ENCODE data around the gene BCKDHA. TPM values are rescaled to one million over a fixed set of nuclear protein-coding genes. Genes with fewer than 3 reads are reported as not detected.

BCKDHA gene
- total and polyA plus RNA-seq, 9 of the 15 experiments (the other 6 are each of a cell fraction or from before 2014, with no cell fraction given) = 4.5 to 52.5 (median 14.1) TPM

DNA sequence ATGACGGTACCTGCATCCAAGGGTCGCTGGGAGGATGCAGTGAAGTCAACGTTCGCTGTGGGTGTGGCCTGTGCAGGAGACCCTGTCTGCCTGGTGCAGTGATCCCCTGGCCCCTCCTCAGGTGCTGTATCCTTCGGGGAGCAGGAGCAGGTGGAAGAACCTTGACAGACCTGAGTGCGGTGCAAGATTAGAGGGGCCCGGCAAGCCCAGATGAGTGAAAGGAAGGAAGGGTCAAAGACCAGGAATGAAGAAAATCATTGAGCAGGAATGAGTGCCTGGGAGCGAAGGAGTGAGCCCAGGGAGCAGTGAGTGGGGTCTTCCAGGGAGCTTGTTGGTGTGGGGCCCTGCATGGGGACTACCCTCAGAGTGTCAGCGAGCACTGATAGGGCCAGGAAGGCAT is 16.8 kb downstream of the BCKDHA start:
- Histone ChIP-seq H3K4me1 (replicated peaks in 1 of 2; ENCODE audit: control insufficient read depth in 2 of 2, insufficient read depth in 2 of 2, low read length in 2 of 2) (peaks cover 7% of the 10 kb centered on the region in 2 experiments; a peak in 4 of 5 replicates), H3K4me3 (no peak overlapping the region), H3K27me3 (ENCODE audit: control insufficient read depth in 2 of 2, insufficient read depth in 2 of 2, low read length in 2 of 2) (no peaks in the 10 kb centered on the region), H3K27ac (ENCODE audit: extremely low read depth, low read depth, low read length) (no peak overlapping the region), H3K36me3 (ENCODE audit: control insufficient read depth, insufficient read depth, low read length) (peaks cover 34% of the 10 kb centered on the region; the same call in 1 of the 3 replicates), H4K20me1 (replicated peaks; ENCODE audit: control insufficient read depth, insufficient read depth, low read length) (no peaks in the 10 kb centered on the region), H3K9me3 (replicated peaks; ENCODE audit: control insufficient read depth, insufficient read depth, low read depth, low read length) (no peaks in the 10 kb centered on the region), H3K9me1 (ENCODE audit: control insufficient read depth, insufficient read depth, low read length) (no peaks in the 10 kb centered on the region), H3K79me2 (ENCODE audit: control insufficient read depth, insufficient read depth, low read length) (no peaks in the 10 kb centered on the region), H3K9ac (ENCODE audit: insufficient read depth in 1 of 2, low read depth in 2 of 2, low read length in 2 of 2) (no peak overlapping the region), H3K4me2 (ENCODE audit: insufficient read depth, low read length) (no peak overlapping the region), H2AFZ (ENCODE audit: low read depth, low read length) (no peak overlapping the region)
- 80% methylated on average over 7 of the region's 9 CpGs for WGBS (ENCODE audit: insufficient coverage, low coverage, missing lambda C conversion rate)
- in situ Hi-C loops (cut with MboI) = no loop called here
- no TSS peak for BruUV-seq (replicated peaks)
- ChIA-PET CTCF (ENCODE audit: low intra/inter-chr PET ratio) (no interaction called here), POLR2A (no interaction called here)
- TF ChIP-seq SMARCE1 (IDR thresholded peaks at IDR 0.05) (no peak), TRIM24 (IDR thresholded peaks at IDR 0.05) (no peak), EP400 (IDR thresholded peaks at IDR 0.05) (no peak), ZNF551 (CRISPR knock-in tag; IDR thresholded peaks at IDR 0.05) (no peak), HOXB6 (CRISPR knock-in tag; IDR thresholded peaks at IDR 0.05; ENCODE audit: borderline replicate concordance) (no peak), E2F3 (CRISPR knock-in tag; IDR thresholded peaks at IDR 0.05) (no peak), HDAC3 (IDR thresholded peaks at IDR 0.05; ENCODE audit: borderline replicate concordance, partially characterized antibody) (no peak), NCOA2 (IDR thresholded peaks at IDR 0.05; ENCODE audit: partially characterized antibody in 2 of 2) (no peak), PRMT5 (CRISPR knock-in tag; IDR thresholded peaks at IDR 0.05) (no peak), GATAD2B (IDR thresholded peaks at IDR 0.05; ENCODE audit: borderline replicate concordance) (no peak), CHCHD3 (CRISPR knock-in tag; IDR thresholded peaks at IDR 0.05) (no peak), CAMTA2 (CRISPR knock-in tag; conservative IDR thresholded peaks at IDR 0.05) (no peak), NR3C1 (CRISPR knock-in tag; IDR thresholded peaks at IDR 0.05) (no peak), SP2 (IDR thresholded peaks at IDR 0.05; ENCODE audit: extremely low read depth, low read depth, low read length, poor library complexity, severe bottlenecking) (no peak), ADNP (tag; IDR thresholded peaks at IDR 0.05) (no peak), ERF (CRISPR knock-in tag; IDR thresholded peaks at IDR 0.05) (no peak)
- TF ChIP-seq, protein P1, sequence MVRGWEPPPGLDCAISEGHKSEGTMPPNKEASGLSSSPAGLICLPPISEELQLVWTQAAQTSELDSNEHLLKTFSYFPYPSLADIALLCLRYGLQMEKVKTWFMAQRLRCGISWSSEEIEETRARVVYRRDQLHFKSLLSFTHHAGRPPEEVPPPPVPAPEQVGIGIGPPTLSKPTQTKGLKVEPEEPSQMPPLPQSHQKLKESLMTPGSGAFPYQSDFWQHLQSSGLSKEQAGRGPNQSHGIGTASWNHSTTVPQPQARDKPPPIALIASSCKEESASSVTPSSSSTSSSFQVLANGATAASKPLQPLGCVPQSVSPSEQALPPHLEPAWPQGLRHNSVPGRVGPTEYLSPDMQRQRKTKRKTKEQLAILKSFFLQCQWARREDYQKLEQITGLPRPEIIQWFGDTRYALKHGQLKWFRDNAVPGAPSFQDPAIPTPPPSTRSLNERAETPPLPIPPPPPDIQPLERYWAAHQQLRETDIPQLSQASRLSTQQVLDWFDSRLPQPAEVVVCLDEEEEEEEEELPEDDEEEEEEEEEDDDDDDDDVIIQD (CRISPR knock-in tag; IDR thresholded peaks at IDR 0.05) = no peak
- TF ChIP-seq, protein P2, sequence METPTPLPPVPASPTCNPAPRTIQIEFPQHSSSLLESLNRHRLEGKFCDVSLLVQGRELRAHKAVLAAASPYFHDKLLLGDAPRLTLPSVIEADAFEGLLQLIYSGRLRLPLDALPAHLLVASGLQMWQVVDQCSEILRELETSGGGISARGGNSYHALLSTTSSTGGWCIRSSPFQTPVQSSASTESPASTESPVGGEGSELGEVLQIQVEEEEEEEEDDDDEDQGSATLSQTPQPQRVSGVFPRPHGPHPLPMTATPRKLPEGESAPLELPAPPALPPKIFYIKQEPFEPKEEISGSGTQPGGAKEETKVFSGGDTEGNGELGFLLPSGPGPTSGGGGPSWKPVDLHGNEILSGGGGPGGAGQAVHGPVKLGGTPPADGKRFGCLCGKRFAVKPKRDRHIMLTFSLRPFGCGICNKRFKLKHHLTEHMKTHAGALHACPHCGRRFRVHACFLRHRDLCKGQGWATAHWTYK (CRISPR knock-in tag; IDR thresholded peaks at IDR 0.05) = no peak
- TF ChIP-seq, protein P3, sequence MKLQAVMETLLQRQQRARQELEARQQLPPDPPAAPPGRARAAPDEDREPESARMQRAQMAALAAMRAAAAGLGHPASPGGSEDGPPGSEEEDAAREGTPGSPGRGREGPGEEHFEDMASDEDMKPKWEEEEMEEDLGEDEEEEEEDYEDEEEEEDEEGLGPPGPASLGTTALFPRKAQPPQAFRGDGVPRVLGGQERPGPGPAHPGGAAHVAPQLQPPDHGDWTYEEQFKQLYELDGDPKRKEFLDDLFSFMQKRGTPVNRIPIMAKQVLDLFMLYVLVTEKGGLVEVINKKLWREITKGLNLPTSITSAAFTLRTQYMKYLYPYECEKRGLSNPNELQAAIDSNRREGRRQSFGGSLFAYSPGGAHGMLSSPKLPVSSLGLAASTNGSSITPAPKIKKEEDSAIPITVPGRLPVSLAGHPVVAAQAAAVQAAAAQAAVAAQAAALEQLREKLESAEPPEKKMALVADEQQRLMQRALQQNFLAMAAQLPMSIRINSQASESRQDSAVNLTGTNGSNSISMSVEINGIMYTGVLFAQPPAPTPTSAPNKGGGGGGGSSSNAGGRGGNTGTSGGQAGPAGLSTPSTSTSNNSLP (IDR thresholded peaks at IDR 0.05; ENCODE audit: borderline replicate concordance, low read depth, low read length) = no peak
- intact Hi-C loops (cut with micrococcal nuclease) = no loop called here
- ATAC-seq (no peak), FAIRE-seq (no peak), DNase-seq (ENCODE audit: extremely low read depth in 1 of 4, low spot score in 3 of 4) (no peak)

Measured in K562 (cell line).